PC-9 (cell line): ENCODE results near the gene ELF4. TPM values are rescaled to one million over a fixed set of nuclear protein-coding genes. Genes with fewer than 3 reads are reported as not detected.
A peak's percentile ranks its signal among the peaks of the same experiment; 100 is the strongest.
"Not testable (repeated sequence)": the region's sequence is repeated elsewhere in the genome, so short reads cannot be mapped to it uniquely, and the experiment has no call there.

ENCODE experiments used
- BruUV-seq: library from RNA; stranded (reverse); fragments of 400-500 nt; replicated peaks from 2 replicates; lab custom pipeline; 2021; lab: Mats Ljungman, UMichigan
- CTCF ChIA-PET: fragments of 300-600 bp; sonication (Branson Sonifier 250); formaldehyde crosslinking; loops from one replicate; lab custom pipeline; 2022; ENCODE audit warnings: antibody characterized with exemption; lab: Charles Lee
- POLR2A ChIA-PET: fragments of 300-600 bp; sonication (Branson Sonifier 250); formaldehyde crosslinking; loops from one replicate; lab custom pipeline; 2022; ENCODE audit warnings: antibody characterized with exemption; ENCODE audit not compliant: unreplicated experiment; lab: Charles Lee
- DNase-seq, 2 experiments: peaks; one replicate each; pipeline versions ENCODE4 v3.0.0 to v3.0.0-alpha.2; 2015 to 2022; ENCODE audit warnings: mixed read lengths in 1 of 2
- H2AFZ ChIP-seq: fragments of 200-600 bp; sonication (generic); 2 replicates; pipeline ENCODE4 v1.8.1; 2017; ENCODE audit warnings: antibody characterized with exemption
- H3F3A ChIP-seq: fragments of 200-600 bp; sonication (generic); 2 replicates; pipeline ENCODE4 v1.8.1; 2017; ENCODE audit warnings: antibody characterized with exemption, mild to moderate bottlenecking, low read depth; ENCODE audit not compliant: insufficient read depth
- H3K27ac ChIP-seq: fragments of 200-600 bp; sonication (generic); 2 replicates; pipeline ENCODE4 v1.6.1; 2016; ENCODE audit warnings: mixed run types
- H3K27me3 ChIP-seq: fragments of 200-600 bp; sonication (generic); 2 replicates; pipeline ENCODE4 v1.6.1; 2016; ENCODE audit warnings: low read depth, mixed run types; ENCODE audit not compliant: insufficient read depth
- H3K36me3 ChIP-seq: fragments of 200-600 bp; sonication (generic); 2 replicates; pipeline ENCODE4 v1.6.1; 2016; ENCODE audit warnings: low read depth, mixed run types
- H3K4me1 ChIP-seq: fragments of 200-600 bp; sonication (generic); replicated peaks from 2 replicates; pipeline ENCODE4 v1.6.1; 2016; ENCODE audit warnings: mixed run types; ENCODE audit not compliant: insufficient read depth
- H3K4me2 ChIP-seq: fragments of 200-600 bp; sonication (generic); 2 replicates; pipeline ENCODE4 v1.6.1; 2017; ENCODE audit warnings: mixed run types
- H3K4me3 ChIP-seq: fragments of 200-600 bp; sonication (generic); 2 replicates; pipeline ENCODE4 v1.6.1; 2016; ENCODE audit warnings: mixed run types
- H3K79me2 ChIP-seq: fragments of 200-600 bp; sonication (generic); 2 replicates; pipeline ENCODE4 v1.6.1; 2017; ENCODE audit warnings: low read depth, mixed run types
- H3K9me2 ChIP-seq: fragments of 200-600 bp; sonication (generic); 2 replicates; pipeline ENCODE4 v1.8.1; 2017; ENCODE audit warnings: mild to moderate bottlenecking; ENCODE audit not compliant: insufficient read depth
- H3K9me3 ChIP-seq: fragments of 200-600 bp; sonication (generic); 2 replicates; pipeline ENCODE4 v1.8.1; 2016; ENCODE audit warnings: low read depth; ENCODE audit not compliant: insufficient read depth
- H4K20me1 ChIP-seq: fragments of 200-600 bp; sonication (generic); 2 replicates; pipeline ENCODE4 v1.8.1; 2017; ENCODE audit not compliant: insufficient read depth
- EZH2 ChIP-seq: fragments of 200-600 bp; sonication (generic); IDR thresholded peaks from 2 replicates; pipeline ENCODE4 v1.8.0; 2017; ENCODE audit warnings: antibody characterized with exemption, low read depth
- intact Hi-C: fragments of 100-400 bp; cut with micrococcal nuclease; formaldehyde crosslinking; loops from one replicate; pipeline ENCODE4 v1.10.0; 2022; ENCODE audit not compliant: unreplicated experiment
- total RNA-seq: library from RNA; stranded (reverse); gene quantifications from 2 replicates; pipeline ENCODE4 v1.2.3, GENCODE V29; 2021
- TF ChIP-seq, protein P1 (sequence below): fragments of 200-600 bp; sonication (generic); conservative IDR thresholded peaks from 2 replicates; pipeline ENCODE4 v1.6.1; 2017; ENCODE audit warnings: mixed run types, antibody characterized with exemption, mild to moderate bottlenecking, moderate library complexity

Gene ELF4
- total RNA-seq, 1 experiment from 2014 or later = 60.3 TPM

DNA sequence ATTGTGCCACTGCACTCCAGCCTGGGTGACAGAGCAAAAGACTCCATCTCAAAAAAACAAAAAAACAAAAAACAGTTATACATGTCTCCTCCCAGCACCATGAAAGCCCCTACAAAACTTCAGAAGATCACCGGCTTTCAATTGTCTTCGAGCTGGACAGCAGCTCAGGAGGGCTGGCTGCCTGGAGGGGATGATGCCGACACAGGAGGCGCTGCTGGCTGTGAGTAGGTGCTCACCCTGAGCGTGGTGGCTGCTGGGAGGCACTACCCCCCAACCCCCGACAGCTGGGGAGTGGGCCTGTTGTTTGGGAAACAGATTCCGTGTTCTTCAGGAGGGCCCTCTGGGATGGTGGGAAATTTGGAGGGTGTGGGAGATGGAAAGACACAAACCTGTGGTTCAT lies 6.9 kb upstream of the ELF4 start:
- H3K27me3 ChIP-seq = no peaks in the 10 kb centered on the region
- no peaks in the 10 kb centered on the region for H3K36me3 ChIP-seq
- H3K4me3 ChIP-seq = no peak overlapping the region
- POLR2A ChIA-PET = no interaction called here
- H2AFZ ChIP-seq = no peak overlapping the region
- intact Hi-C loops = no loop called here
- TF ChIP-seq, protein P1, sequence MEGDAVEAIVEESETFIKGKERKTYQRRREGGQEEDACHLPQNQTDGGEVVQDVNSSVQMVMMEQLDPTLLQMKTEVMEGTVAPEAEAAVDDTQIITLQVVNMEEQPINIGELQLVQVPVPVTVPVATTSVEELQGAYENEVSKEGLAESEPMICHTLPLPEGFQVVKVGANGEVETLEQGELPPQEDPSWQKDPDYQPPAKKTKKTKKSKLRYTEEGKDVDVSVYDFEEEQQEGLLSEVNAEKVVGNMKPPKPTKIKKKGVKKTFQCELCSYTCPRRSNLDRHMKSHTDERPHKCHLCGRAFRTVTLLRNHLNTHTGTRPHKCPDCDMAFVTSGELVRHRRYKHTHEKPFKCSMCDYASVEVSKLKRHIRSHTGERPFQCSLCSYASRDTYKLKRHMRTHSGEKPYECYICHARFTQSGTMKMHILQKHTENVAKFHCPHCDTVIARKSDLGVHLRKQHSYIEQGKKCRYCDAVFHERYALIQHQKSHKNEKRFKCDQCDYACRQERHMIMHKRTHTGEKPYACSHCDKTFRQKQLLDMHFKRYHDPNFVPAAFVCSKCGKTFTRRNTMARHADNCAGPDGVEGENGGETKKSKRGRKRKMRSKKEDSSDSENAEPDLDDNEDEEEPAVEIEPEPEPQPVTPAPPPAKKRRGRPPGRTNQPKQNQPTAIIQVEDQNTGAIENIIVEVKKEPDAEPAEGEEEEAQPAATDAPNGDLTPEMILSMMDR = no peak
- TF ChIP-seq EZH2 = no peak
- H3F3A ChIP-seq = peaks cover 38% of the 10 kb centered on the region
- DNase-seq = no peak
- CTCF ChIA-PET = no interaction called here
- peaks cover 85% of the 10 kb centered on the region for H3K4me1 ChIP-seq
- H3K9me2 ChIP-seq = no peaks in the 10 kb centered on the region
- no TSS peak for BruUV-seq
- no peaks in the 10 kb centered on the region for H4K20me1 ChIP-seq
- H3K27ac ChIP-seq = no peak overlapping the region
- 0 out of 2 replicates have a peak overlapping the region, but pooled peaks have one; percentile 81 for H3K4me2 ChIP-seq
- H3K9me3 ChIP-seq = no peaks in the 10 kb centered on the region
- H3K79me2 ChIP-seq = no peaks in the 10 kb centered on the region

DNA sequence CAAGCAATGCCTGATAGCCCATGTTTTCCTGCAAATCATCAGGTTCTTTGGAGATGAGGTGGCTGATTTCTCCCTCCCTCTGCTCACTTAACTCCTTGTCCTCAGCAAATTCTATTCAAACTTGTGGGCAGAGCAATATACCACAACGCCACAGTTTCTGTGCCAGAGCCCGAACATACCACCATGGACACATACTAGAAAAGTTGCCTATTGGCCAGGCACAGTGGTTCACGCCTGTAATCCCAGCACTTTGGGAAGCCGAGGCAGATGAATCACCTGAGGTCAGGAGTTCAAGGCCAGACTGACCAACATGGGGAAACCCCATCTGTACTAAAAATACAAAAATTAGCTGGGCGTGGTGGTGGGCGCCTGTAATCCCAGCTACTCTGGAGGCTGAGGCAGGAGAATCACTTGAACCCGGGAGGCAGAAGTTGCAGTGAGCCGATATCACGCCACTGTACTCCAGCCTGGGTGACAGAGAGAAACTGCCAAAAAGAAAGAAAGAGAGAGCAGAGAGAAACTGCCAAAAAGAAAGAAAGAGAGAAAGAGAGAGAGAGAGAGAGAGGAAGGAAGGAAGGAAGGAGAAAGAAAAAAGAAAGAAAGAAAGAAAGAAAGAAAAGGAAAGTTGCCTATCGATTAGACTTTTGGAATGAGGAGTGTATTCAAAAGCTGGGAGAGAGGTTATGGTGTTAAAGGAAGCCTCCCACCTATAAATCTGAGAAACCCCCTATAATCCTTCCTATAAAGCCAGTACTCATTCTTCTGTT lies 5.0 kb upstream of the ELF4 start:
- H3K4me2 ChIP-seq = peak overlapping the region; percentile 60; the same call in 1 of the 2 replicates
- H3K9me2 ChIP-seq, H3K4me3 ChIP-seq, DNase-seq, H3K9me3 ChIP-seq, H3K36me3 ChIP-seq, BruUV-seq, H3K27me3 ChIP-seq, H3K79me2 ChIP-seq, intact Hi-C loops, H4K20me1 ChIP-seq, H2AFZ ChIP-seq: not testable (repeated sequence)
- ChIA-PET POLR2A (interaction anchor here (0.6 kb wide), 1 partner anchor 9 kb away, joined by 6 read pairs; no protein-coding TSS in a partner anchor), CTCF (interaction anchor here (0.7 to 0.8 kb wide), 2 partner anchors 59 to 552 kb away, joined by 12 read pairs; no protein-coding TSS in a partner anchor)
- H3K4me1 ChIP-seq = peaks cover 76% of the 10 kb centered on the region
- peaks cover 37% of the 10 kb centered on the region for H3F3A ChIP-seq
- peak overlapping the region; percentile 76 for H3K27ac ChIP-seq

- no peaks in the 10 kb centered on the region for H3K27me3 ChIP-seq
- intact Hi-C loops = loop anchor here (5.0 kb wide), 2 partner anchors 53 to 132 kb away; partner anchors contain the start of genes AIFM1 and BCORL1
- no peaks in the 10 kb centered on the region for H4K20me1 ChIP-seq
- H3K27ac ChIP-seq = peak overlapping the region; percentile 76
- no peaks in the 10 kb centered on the region for H3K9me3 ChIP-seq
- H3K36me3 ChIP-seq = no peaks in the 10 kb centered on the region
- peaks cover 68% of the 10 kb centered on the region for H3K4me1 ChIP-seq
- no peak for TF ChIP-seq EZH2
- TF ChIP-seq, protein P1 = no peak
- H3F3A ChIP-seq = peaks cover 44% of the 10 kb centered on the region
- POLR2A ChIA-PET = no interaction called here
- H3K79me2 ChIP-seq = peaks cover 10% of the 10 kb centered on the region
- peak overlapping the region; percentile 3; the same call in 1 of the 2 replicates for H3K4me3 ChIP-seq
- peak overlapping the region; percentile 67 for H2AFZ ChIP-seq
- DNase-seq = peak; percentile 66 to 68
- CTCF ChIA-PET = interaction anchor here (0.7 to 0.8 kb wide), 2 partner anchors 60 to 551 kb away, joined by 12 read pairs; no protein-coding TSS in a partner anchor
- H3K4me2 ChIP-seq = peak overlapping the region; percentile 60
- no TSS peak for BruUV-seq
- H3K9me2 ChIP-seq = no peaks in the 10 kb centered on the region
These were observed 3.9 kb upstream of the ELF4 start for GRCh38 chrX:130114141-130114588.
